AG09319 (cell line): ENCODE measurements around the gene TMEM169.

Source experiments
- DNase-seq: peaks from one replicate; pipeline ENCODE4 v3.0.0-alpha.2; 2010; ENCODE audit warnings: low read depth; ENCODE audit errors: extremely low read depth
- TF ChIP-seq, protein P1 (sequence below): IDR thresholded peaks from 2 replicates; pipeline ENCODE4 v1.5.1; 2011; ENCODE audit warnings: low read depth, mild to moderate bottlenecking, inconsistent platforms, low read length, moderate library complexity

TMEM169 gene

DNA sequence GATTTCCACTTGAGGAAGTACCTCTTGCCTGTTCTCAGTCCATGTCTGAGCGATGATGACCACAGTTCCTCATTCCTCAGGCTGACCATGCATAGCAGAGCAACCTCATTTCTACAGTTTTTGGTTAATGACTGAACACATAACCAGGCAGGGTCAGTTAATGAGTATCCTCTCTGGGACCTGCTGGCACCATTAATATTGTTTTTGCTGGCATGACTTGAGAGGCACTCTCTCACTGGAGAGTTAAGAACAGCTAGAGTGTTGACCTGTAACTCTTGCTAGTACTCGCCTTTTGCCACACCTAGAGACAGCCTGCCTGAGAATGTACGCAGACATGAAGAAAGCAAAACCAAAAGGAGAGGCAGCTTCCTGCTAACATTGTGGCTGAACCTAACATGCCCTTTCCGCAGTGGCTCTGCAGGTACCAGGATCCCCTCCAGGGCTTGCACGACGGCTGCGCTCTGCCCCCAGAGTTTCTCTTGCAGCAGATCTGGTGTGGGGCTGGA, 24.0 kb upstream of the TMEM169 start:
- DNase-seq, result no peak
- TF ChIP-seq, protein P1, sequence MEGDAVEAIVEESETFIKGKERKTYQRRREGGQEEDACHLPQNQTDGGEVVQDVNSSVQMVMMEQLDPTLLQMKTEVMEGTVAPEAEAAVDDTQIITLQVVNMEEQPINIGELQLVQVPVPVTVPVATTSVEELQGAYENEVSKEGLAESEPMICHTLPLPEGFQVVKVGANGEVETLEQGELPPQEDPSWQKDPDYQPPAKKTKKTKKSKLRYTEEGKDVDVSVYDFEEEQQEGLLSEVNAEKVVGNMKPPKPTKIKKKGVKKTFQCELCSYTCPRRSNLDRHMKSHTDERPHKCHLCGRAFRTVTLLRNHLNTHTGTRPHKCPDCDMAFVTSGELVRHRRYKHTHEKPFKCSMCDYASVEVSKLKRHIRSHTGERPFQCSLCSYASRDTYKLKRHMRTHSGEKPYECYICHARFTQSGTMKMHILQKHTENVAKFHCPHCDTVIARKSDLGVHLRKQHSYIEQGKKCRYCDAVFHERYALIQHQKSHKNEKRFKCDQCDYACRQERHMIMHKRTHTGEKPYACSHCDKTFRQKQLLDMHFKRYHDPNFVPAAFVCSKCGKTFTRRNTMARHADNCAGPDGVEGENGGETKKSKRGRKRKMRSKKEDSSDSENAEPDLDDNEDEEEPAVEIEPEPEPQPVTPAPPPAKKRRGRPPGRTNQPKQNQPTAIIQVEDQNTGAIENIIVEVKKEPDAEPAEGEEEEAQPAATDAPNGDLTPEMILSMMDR, result no peak

DNA sequence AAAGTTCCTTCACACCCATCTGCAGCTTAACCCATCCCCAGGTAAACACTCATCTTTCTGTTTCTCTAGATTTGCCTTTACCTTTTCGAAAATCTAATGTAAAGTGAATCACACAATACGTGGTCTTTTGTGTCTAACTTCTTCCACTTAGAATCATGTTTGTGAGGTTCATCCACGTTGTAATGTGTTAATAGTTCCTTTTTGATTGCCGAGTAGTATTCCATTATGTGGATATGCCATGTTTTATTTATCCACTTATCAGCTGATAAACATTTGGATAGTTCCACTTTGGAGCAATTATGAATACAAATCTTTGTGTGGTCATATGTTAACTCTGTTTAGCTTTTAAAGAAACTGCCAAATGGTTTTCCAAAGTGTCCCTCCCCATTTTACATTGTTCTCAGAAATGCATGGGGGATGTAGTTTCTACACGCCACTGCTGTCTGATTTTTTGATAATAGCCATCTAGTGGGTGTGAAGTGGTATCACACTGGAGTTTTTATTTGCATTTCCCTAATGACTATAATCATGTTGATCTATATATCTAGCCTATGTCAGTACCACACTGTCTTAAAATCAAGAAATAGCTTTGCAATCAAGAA, 22.4 kb upstream of the TMEM169 start:
- DNase-seq, result no peak
- TF ChIP-seq, protein P1, result no peak; the same call in 1 of the 2 replicates

DNA sequence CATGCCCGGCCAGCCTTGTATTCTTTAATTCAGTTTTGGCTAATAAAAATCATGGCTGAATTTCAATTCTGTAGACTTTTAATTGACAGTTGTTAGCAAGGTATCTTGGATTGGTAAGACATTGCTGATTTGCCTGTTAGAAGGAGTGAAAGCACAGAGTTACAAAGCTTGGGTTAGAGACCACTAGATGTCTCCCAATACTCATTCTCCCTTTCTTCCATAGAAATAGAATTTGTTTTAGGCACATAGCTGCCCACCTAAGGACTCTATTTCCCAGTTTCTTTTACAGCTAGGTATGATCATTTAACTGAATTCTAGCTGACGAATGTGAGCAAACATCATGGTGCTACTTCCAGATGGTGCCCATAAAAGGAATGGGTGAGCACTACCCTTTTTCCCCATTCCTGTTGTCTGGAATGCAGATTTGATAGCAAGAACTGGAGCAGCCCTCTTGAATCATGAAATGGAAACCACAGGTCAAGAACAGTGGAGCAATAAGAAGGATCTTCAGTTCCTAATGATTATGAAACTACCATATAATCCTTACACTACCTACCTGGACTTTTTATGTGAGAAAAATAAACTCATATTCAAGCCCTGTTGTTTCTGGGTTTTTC, 17.6 kb upstream of the TMEM169 start:
- TF ChIP-seq, protein P1, result no peak
- no peak for DNase-seq

DNA sequence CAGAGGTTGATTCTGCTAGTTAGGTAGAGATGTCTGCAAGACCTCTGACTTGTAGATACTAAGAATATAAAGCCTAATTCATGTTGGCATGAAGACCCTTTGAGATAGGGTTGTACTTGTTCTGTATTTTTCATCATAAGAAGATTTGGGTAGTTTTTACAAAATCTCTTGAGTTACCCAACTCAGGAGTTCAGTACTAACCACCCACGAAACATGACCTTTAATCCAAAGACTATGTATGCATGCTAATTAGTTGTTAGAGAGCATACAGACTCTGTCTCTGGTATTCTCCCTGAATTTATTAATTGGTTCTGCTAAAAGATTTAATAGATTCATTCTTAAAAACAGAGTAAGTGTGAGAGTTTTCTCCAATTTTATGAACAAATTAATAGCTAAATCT, 17.1 kb upstream of the TMEM169 start:
- TF ChIP-seq, protein P1, result no peak

DNA sequence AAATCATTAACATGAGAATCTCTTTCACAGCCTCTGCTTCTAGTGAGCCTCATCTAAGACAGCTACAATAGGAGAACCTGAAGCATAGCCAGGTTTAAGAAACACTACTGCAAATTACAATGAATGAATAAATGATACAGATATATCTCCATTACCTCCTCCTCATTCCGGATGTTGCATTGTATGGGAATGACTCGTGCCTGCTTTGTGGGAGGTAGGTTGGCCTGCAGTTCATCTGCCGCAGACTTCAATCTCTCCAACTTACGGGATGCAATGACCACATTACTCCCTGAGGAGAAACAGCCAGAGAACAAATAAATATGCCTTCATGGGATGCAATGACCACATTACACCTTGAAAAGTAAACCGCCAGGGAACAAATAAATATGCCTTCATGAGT, 15.5 kb upstream of the TMEM169 start:
- no peak for DNase-seq
- TF ChIP-seq, protein P1, result no peak

More for the DNA sequence above, 17.1 kb upstream of the TMEM169 start:
- no peak for DNase-seq

DNA sequence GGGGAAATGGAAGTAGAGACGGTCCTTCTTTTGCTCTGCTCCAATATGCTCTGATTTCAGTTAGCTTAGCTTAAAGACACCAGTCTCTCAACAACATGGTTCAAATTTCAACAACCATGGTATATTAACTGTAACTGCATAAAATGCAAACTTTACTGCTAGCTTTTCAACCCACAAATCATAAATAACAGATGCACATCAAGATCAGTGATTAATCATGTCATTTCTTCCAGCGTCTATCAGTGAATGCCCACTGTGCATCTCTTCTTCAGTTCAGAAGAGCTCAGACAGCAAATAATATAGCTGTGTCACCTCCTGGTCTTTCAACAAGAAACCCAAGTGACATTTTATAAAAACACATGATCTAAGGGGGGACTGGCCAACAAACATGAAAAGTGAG, 12.7 kb upstream of the TMEM169 start:
- DNase-seq, result no peak
- TF ChIP-seq, protein P1, result no peak

DNA sequence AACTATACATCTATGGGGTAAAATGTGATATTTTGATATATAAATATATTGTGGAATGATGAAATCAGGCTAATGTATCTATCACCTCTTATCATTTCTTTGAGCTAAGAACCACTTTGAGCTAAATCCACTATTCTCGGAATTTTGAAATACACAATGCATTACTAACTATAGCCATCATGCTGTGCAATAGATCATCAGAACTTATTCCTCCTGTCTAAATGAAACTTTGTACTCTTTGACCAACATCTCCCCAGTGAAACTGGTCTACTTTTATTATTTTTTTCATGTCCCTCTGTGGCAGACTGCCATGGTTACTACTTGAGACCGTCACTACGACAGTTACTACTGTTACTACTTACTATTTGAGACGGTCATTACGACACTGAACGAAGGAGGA, 11.5 kb upstream of the TMEM169 start:
- TF ChIP-seq, protein P1, result no peak
- no peak for DNase-seq
